NCI-H2196 treated with DMSO at 0.1 percent for 48 hours (cell line): ENCODE measurements around the gene CLDN2.
"Not testable (repeated sequence)": the region's sequence is repeated elsewhere in the genome, so short reads cannot be mapped to it uniquely, and the experiment has no call there.

ENCODE experiments used
- DNase-seq: peaks from one replicate; lab custom pipeline; 2025; ENCODE audit not compliant: unreplicated experiment; lab: John Stamatoyannopoulos, UW

Gene CLDN2, protein sequence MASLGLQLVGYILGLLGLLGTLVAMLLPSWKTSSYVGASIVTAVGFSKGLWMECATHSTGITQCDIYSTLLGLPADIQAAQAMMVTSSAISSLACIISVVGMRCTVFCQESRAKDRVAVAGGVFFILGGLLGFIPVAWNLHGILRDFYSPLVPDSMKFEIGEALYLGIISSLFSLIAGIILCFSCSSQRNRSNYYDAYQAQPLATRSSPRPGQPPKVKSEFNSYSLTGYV

DNA sequence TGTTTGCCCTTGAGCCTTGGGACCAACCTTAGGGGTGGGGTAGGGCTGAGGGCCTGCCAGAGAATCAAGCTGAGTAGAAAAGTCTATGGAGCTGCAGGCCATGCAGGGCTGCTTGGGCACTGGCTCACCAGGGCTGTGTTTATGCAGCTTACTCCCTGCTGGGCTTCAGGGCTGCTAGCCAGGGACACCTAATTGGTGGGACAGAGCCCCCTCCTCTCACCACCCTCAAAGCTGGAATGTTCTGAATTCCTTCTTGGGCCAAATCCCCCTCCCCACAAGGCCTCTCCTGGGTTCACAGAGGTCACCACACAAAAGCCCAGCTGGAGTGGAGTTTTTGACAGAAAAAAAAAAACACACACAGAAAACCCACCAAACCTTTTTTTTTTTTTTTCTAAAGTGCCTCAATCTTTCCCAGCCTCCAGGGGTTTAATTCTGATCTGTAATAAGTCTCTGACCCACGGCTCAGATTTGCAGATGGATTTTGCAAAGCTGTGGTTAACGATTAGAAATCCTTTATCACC is at the start of gene CLDN2:
Gene CLDN2 (plus strand): TSS at position 471 of the 521 bp plus-strand sequence. CDS start 7,827 bp downstream, outside the sequence.
- DNase-seq = no peak

DNA sequence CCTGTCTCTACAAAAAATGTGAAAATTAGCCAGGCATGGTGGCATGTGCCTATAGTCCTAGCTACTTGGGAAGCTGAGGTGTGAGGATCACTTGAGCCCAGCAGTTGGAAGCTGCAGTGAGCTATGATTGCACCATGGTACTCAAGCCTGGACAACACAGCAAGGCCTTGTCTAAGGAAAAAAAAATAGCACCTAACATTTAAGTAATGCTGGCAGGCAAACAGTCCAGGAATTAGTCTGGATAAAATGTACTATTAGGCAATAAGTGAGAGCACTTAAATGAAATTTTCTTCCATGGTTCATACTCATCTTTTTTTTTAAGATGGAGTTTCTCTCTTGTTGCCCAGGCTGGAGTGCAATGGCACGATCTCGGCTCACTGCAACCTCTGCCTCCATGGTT is 47.4 kb upstream of the CLDN2 start:
- not testable (repeated sequence) for DNase-seq

DNA sequence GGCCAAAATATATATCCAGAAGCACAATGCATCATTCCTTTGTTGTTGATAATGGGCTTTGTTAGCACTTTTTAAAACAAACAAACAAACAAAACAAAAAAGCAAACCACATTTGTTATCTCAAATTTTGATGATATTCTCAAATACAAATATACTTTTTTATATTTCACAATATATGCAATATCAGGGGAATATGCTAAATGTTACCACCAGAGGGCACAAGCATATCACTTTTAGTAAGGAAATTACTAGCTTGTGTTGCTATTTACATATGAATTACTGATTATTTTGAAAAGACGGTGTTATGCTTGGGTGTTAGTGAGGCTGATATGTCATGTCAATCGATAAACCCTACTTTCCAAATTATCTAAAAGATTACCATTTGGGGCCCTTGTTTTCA is 46.1 kb upstream of the CLDN2 start:
- no peak for DNase-seq

DNA sequence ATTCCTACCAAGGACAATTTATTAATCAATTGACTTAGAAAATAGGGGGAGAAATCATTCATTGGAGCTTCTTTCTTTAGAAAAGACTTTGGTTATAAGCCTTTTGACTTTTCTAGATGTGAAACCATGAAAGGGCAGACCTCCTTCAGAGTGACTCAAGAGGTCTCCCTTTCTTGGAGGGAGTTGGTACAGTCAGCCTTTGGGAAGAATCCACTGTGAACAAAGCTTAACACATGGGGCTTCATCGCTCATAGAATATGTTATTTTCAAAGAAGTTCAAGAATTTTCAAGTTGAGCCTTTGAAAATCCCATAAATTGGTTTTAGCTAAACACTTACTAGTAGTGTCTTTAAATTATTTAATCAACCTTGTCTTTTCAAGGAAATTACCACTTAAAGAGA is 45.1 kb upstream of the CLDN2 start:
- no peak for DNase-seq

DNA sequence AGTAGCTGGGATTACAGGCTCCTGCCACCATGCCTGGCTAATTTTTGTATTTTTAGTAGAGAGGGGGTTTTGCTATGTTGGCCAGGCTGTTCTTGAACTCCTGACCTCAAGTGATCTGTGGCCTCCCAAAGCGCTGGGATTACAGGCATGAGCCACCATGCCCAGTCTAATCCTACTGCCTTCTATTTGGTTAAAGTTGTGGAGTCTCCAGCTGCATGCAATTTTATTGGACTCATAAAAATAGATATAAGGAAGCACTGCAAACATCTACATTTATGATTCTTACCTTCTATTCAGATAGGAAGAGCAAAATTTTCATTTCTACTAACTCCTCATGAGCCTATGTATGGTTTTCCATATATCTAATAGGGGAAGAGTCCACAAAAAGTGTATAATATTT is 30.7 kb upstream of the CLDN2 start:
- DNase-seq = no peak

DNA sequence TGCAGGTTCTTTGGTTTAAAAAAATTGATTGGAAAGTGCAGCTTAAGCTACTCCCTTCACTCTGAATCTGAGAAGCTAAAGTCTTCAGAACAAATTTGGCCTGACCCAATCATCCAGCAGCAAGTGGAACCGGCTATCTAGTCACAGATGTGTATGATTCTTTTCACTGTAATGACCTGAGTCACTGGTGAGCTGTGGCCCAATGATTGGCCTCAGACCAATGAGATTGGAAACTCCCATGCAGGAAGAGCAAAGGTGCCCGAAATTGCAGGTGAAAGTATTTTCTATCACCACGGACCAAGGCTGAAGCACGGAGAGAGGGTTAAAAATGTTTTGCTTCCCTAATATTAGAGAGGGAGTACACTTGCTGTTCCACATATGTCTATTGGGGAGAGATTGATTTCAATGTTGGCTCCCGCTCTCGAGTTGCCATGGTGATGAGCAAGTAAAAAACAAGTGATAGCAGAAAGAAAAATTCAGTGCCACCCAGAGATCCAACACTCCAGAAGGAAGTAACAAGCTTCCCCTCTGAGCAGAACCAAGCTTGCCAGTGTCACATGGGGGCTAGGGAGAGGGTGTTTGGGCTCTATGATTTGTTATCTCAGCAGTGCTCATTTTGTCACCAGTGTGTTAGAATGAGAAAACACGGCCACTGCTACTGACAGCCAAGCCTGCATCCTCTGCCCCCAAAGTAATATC is 28.3 kb upstream of the CLDN2 start:
- DNase-seq = no peak

DNA sequence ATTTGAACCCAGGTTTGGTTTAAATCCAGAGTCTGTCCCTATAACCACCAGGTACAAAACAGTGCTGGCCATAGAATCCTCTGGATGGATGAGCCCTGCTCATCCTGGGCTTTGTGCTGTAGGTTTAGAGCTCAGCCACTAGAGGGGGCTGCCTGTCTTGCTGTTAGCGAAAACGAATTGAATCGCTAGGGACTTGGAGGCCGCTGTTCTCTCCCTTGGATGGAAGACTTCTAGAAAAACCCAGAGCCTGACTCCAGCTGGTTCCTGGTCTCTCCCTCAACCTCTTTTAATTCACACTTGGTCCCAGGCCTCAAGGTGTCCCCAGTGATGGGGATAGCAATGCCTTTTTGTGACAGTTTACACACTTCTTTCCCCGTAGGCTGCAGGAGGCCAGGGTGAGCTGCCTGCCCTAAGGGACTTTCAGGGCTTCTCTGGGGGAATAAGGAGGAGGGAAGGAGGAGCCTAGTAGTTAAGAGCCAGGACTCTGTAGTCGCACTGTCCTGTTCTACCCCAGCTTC is 25.8 kb upstream of the CLDN2 start:
- DNase-seq = peak; percentile 17

DNA sequence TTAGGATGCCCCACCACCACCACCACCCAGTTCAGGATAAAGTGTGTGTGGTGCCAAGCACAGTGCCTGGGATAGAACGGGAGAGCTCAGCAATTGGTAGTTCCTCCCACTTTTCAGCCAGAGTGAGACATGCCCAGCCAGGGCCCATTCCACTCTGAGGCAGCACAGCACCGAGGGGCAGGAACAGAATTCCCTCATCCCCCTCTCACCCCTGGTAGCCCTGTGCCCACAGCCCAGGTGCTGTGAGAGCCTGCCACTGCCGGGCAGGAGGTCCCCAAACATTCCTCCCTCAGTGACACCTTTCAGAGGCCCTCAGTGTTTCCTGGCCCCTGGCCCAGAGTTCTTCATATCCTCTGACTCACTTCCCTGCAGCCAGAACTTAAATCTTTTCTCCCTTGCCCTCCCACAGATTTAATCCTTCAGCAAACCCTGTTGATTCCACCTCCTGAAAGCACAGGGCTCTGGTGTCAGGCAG is 25.2 kb upstream of the CLDN2 start:
- DNase-seq = no peak

DNA sequence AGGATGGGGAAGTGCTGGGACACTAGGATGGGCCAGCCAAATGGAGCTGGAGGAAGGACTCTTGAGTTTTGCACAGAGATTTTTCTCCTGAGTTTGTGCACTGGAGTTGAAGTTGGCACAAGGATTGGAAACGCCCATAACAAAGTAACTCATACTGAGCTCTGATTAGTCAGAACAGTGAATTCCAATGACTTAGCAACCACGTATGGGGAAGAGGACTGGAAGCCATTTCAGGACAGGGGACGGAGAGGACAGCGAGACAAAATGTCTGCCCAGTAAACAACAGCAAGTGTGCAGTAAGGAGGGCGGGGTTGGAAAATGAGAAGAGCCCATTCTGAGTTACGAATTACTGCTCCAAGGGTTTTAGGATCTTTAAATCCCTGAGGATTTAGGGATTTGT is 22.9 kb upstream of the CLDN2 start:
- DNase-seq = no peak

DNA sequence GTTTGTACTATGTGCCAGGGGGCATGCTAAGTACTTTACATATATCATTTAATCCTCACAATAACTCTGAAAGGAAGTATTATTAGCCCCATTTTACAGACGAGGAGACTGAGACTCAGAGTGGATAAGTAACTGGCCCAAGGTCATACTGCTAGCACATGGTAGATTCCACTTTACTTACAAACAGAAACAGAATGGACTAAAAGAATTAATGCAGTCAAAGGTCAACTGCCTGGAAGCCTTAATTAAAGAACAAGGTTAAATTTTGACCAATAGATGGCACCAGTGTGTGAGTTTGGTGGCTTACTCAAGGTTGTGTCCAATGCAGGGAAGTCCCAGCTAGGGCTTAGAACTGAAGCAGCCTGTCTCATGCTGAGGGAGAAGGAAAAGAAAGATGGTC is 21.7 kb upstream of the CLDN2 start:
- DNase-seq = peak; percentile 2

DNA sequence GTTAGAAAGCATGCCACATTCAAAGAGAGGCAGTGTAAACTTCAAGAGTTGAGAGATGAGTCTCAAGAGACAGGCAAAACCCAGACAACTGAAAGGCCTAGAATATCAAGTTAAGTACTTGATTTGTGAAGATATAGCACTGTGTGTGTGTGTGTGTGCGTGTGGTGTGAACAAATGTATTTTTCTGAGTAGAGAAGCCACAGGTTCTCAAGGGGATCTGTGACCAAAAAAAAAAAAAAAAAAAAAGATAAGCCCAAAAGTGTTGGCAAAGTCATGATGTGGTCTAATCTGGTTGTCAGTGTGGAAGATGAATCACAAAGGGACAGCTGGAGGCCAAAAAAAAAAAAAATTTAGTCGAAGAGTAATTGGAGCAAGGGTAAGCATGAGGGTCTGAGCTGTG is 20.9 kb upstream of the CLDN2 start:
- DNase-seq = no peak

DNA sequence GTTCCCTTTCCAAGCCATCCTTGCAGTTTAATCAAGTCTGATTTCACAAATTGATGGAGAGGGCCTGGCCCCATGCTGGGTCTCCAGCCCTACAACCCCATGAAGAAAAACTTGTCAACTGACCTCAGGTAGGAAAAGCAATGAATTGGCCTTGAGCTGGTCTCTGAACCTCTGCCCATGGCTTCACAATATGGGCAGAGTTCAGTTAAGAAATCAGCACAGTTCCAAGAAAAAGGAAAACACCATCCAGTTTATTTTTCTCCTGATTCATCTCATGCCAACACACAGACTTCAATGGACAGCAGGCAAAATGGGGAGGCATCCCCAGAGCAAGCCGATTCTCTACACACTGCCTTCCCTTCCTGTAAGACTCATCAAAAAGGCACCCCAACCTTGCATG is 20.4 kb upstream of the CLDN2 start:
- no peak for DNase-seq

DNA sequence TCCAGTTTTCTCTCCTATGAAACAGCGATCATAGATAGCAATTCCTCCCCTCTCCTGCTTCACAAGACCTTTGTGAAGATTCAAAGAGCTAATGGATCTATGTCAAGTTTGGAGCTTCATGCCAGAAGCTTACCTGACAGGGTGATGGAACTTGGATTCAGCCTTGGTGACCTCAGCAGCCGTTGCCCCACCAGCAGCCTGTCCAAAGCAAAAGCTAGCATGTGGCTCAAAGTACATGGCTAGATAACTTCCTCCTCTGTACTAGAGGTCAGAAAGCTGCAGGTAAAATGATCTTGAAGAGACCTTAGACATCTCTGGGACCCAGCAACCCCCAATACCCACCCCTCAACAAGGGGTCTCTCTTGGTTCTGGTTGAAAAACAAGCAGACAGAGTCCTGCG is 18.9 kb upstream of the CLDN2 start:
- DNase-seq = no peak

DNA sequence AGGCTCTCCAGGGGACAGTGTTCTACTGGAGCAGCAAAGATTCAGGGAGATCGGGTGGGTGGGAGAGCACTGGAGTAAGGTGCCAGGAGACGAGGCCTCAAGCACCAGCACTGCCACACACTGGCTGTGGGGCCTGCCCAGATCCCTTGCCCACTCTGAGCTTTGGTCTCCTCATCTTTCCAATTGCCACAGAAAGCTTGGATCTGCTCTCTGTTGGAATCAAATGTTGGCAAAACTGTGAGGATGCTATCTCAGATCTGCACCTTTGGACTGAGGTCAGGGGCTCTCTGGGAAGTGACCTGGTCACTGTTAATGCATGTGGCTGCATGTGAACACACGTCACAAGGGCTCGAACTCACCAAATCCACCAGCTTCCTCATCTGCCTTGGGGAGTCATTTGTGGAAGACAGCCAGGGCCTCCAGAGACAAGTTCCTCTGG is 18.4 kb upstream of the CLDN2 start:
- DNase-seq = no peak

DNA sequence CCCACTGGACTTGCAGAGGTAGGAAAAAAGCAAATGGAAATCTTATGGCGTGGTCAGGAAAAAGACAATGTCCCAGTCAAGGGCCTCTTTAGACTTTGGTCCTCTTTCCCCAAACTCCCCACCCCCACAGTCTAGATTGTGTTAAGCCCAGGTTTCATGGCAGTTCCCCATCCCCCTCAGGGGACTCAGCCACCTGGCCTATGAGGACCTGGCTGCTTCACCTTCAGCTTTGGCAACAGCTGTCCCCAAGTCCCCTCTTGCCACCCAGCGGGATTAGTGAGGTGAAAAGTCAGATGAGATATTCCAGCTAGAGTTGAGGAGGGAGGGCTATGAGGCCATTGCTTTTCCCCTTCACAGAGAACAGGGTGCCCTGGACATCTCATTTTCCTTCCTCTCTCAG is 17.5 kb upstream of the CLDN2 start:
- DNase-seq = no peak

DNA sequence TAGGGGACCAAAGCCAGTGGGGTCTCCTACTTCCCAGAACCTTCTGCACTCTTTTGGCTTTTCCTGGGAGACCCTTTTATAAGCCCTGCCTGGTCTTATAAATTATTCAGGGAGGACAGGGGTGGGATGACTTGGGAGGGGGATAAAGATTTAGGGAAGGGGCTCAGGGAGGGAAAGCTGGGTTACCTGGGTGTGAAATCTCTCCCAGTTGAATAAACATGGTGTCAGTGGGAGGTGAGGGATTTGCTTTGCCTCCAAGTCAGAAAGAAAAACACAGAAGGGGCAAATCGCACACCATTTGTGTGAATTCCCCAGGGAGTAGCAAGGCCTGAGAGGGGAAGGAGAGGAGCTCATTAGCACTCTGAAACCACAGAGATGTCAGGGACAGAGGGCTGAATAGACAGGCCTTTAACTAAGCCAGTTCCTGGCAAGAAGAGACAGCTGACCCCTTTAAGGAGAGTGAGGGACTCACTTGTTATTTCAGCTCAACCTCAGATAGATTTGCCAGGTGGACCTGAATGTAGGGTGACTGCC is 16.8 kb upstream of the CLDN2 start, which contains the start of gene RIPPLY1:
Gene RIPPLY1 (minus strand): TSS at position 51 of the 534 bp plus-strand sequence. CDS start 54 bp downstream, outside the sequence.
- DNase-seq = no peak

DNA sequence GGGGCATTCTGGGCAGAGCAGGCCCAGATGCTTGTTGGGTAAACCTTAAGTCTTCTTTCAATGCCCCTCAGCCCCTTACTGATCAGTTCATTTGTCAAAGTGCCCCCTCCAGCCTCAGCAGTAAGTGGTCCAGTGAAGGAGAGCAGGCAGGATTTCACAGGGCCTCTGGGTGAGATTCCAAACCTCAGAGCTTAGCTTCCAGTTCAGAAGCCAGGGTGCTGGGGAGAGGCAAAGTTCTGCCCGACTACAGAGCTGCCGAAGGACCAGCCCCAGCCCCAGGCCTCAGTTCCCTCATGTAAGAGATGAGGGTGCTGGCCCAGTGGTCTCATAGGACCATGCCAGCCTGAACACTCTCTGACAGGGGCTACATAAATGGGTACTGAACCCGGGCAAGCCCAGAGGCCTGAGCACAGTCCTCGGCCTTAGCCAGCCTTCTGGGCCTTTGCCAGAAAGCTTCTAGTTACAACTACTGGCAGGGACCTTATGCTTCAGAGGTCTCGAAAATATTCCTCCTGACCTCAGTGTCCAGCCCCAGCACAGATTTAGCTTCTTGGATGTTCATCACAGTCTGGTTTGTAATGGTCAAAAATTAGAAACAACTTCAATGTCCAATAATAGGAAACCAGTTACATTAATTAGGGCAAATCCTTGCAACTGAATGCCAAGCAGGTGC is 16.2 kb upstream of the CLDN2 start:
- no peak for DNase-seq

DNA sequence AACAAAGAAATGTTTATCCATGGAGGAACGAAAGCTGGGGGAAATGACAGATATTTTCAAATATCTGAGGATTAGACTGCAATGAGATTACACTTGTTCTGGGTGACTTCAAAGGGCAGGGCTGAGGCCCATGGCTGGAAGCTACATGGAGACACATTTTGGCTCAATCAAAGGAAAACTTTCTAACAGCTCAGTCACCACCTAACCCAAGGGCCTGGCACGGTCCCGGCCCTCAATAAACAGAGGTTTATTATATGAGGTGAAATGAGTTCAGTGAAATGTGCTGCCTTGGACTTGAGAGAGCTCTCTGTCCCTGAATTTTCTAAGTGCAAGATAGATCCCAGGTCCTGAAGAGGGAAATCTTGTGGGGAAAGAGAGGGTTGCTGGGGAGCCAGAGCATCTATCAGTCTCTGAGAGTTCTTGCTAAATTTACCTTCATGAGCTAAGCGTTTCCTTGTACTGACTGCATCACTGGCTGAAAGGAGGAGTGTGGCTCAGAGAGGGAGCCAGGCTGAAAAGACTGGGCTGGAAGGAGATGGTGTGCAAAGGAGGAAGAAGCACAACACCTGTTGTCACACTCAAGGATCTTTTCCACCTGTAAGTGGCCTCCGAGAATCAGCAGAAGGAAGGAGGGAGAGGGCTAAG is 15.0 kb upstream of the CLDN2 start:
- no peak for DNase-seq

DNA sequence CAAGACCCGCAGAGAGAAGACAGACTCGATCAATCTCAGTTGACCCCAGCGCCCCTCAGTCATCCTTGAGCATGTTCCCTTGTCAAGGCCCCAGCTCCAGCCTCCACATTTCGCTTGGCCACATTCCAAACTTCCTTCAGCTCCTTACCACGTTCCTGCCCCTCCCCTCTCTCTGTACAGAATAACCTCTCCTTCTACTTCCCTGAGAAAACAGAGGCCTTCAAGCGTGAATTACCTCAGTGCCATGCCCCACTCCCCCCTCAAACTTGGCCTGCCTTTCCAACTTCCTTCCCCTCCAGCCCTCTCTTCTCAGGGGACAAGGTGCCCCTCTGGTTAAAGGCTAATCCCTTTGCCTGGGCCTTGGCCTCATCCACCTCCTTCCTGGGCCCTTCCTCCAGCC is 13.8 kb upstream of the CLDN2 start:
- DNase-seq = no peak

DNA sequence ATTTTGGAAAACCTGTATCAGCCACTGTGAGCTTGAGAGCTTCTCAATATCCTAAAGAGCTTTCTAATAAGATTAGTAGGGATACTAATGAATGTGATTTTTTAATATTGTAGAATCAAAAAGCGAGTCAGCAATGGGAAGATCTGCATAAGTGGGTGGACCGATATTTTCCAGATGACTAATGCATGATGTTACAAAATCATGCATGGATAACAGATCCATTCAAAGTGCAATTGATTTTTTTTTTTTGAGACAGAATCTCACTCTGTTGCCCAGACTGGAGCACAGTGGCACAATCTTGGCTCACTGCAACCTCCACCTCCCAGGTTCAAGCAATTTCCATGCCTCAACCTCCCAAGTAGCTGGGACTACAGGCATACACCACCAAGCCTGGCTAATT is 7.3 kb upstream of the CLDN2 start:
- no peak for DNase-seq
